ENCODE results near the gene DENND1A. TPM values are rescaled to one million over a fixed set of nuclear protein-coding genes. Genes with fewer than 3 reads are reported as not detected.

Gene DENND1A
- total RNA-seq, 4 donors from 2014 or later = 20.9 to 33.6 (median 23.7) TPM

DNA sequence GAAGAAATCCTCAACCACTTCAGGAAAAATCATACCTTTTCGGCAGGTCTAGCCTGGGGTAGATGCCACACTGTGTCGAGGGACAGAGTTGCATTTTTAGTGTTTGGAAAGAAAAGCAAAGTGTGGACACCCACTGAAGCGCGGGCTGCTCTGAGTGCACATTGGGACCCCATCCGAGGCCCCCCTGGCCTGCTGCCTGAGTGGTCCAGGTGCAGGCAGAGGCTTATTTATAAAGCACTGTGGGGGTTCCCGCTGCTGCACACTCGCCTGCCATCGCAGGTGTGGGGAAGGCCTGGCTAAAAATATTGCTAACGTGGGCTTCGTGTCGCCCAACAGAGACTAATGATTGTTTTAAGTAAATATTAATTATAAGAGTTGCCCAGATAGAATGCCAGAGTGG is 454.5 kb downstream of the DENND1A start:
- Histone ChIP-seq H3K4me1 (no peaks in the 10 kb centered on the region), H3K4me3 (no peak overlapping the region), H3K27me3 (no peaks in the 10 kb centered on the region), H3K27ac (no peak overlapping the region), H3K9me3 (no peaks in the 10 kb centered on the region), H3K36me3 (no peaks in the 10 kb centered on the region)
- no peak for TF ChIP-seq POLR2AphosphoS5 (IDR thresholded peaks at IDR 0.05)
- no peak for TF ChIP-seq EP300 (IDR thresholded peaks at IDR 0.05)
- no peak for TF ChIP-seq POLR2A (IDR thresholded peaks at IDR 0.05)
- TF ChIP-seq, protein P1, sequence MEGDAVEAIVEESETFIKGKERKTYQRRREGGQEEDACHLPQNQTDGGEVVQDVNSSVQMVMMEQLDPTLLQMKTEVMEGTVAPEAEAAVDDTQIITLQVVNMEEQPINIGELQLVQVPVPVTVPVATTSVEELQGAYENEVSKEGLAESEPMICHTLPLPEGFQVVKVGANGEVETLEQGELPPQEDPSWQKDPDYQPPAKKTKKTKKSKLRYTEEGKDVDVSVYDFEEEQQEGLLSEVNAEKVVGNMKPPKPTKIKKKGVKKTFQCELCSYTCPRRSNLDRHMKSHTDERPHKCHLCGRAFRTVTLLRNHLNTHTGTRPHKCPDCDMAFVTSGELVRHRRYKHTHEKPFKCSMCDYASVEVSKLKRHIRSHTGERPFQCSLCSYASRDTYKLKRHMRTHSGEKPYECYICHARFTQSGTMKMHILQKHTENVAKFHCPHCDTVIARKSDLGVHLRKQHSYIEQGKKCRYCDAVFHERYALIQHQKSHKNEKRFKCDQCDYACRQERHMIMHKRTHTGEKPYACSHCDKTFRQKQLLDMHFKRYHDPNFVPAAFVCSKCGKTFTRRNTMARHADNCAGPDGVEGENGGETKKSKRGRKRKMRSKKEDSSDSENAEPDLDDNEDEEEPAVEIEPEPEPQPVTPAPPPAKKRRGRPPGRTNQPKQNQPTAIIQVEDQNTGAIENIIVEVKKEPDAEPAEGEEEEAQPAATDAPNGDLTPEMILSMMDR (IDR thresholded peaks at IDR 0.05) = no peak
- no peak for ATAC-seq
- 95% methylated on average over 7 of the region's 11 CpGs; no CpG with 5 or more reads in 1 of the 2 donors for WGBS, 2 donors (ENCODE audit: low coverage in 1 of 2)

DNA sequence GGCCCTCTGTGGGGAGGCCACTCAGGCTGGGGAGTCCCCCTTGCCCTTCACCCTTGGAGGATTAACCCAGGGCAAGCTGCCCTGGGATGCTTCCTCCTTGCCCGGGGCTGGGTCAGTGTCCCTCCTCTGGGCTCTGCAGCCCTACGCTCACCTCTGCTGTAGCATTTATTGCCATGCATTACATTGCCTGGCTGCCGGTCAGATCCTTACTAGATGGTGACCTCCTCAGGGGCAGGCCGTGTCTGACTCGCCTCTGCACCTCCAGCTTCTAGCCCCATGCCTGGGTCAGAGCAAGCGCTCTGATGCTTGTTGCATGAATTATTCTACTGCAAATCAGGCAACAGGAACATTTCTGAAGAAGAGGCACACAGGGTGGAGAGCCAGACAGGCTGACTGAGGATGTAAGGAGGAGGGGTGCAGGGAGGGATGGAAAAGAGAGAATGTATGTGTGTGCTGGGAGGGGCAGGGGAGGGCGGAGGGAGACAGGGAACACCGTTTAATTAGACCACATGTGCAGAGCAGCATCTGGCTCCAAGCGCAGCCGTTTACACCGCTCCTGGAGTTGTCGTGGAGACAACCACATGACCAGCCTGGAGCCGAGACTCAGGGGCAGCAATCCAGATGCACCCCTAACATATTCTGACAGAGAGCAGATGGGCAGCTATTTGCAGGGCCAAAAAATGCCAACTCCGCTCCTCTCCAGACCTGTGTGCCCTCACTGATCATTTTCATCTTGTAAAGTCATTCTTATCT is 456.9 kb downstream of the DENND1A start:
- no peak for ATAC-seq
- H3K27ac ChIP-seq = no peak overlapping the region
- no peak for TF ChIP-seq POLR2AphosphoS5 (IDR thresholded peaks at IDR 0.05)
- TF ChIP-seq, protein P1 (IDR thresholded peaks at IDR 0.05) = no peak
- TF ChIP-seq EP300 (IDR thresholded peaks at IDR 0.05) = no peak
- H3K9me3 ChIP-seq = no peaks in the 10 kb centered on the region
- H3K36me3 ChIP-seq = no peaks in the 10 kb centered on the region
- no peaks in the 10 kb centered on the region for H3K27me3 ChIP-seq
- H3K4me3 ChIP-seq = no peak overlapping the region
- WGBS, 2 donors (ENCODE audit: low coverage in 1 of 2) = 78% methylated on average over 2 to 8 of the region's 14 CpGs
- no peaks in the 10 kb centered on the region for H3K4me1 ChIP-seq

- ATAC-seq = no peak
- no peaks in the 10 kb centered on the region for H3K9me3 ChIP-seq
- whole genome bisulfite sequencing, 2 donors (ENCODE audit: low coverage in 1 of 2) = 80 to 89% methylated on average over 5 to 9 of the region's 12 CpGs
- H3K36me3 ChIP-seq = no peaks in the 10 kb centered on the region
- H3K27me3 ChIP-seq = no peaks in the 10 kb centered on the region
- no peak overlapping the region for H3K4me3 ChIP-seq
- TF ChIP-seq POLR2AphosphoS5 (IDR thresholded peaks at IDR 0.05) = no peak
- TF ChIP-seq EP300 (IDR thresholded peaks at IDR 0.05) = no peak
- TF ChIP-seq, protein P1 (IDR thresholded peaks at IDR 0.05) = no peak
- TF ChIP-seq POLR2A (IDR thresholded peaks at IDR 0.05) = no peak
- H3K4me1 ChIP-seq = no peaks in the 10 kb centered on the region
- H3K27ac ChIP-seq = no peak overlapping the region
These were observed 457.9 kb downstream of the DENND1A start for GRCh38 chr9:123471843-123472570.

DNA sequence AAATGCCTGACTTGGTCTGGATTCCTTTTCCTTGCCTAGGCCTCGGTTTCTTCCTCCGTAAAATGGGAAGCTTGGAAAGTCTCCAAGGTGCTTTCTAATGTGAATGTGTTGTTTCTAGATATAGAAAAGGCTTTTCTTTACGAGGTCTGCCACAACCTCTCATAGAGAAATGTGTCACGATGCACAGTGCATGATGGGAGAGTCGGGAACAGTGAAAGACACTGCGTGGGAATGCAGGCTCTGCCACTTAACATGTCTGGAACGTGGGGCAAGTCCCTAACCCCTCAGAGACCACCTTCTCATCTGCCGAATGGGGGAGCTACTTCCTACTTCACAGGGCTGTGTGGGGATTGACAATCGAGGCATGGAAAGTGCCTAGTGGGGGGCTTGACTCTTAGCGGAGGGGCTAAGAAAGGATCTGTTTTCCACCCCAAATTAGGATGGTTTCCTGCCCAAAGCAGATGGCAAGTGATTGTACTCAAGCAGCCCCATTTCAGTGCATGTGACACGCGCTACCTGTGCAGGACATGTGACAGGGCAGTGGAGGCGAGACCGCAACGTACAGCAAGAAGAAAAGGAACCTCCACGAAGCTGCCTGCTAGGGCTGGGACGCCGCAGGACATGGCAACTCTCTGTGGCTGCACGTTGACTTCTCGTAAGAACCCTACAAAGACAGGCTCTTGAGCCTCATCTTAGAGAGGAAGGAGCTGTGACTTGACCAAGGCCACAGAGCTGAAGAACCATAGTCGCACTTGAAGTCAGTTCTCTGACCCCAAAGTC is 458.7 kb downstream of the DENND1A start:
- no peaks in the 10 kb centered on the region for H3K36me3 ChIP-seq
- no peaks in the 10 kb centered on the region for H3K4me1 ChIP-seq
- ATAC-seq = no peak
- WGBS, 2 donors (ENCODE audit: low coverage in 1 of 2) = 94 to 100% methylated on average over 1 to 14 of the region's 21 CpGs
- no peak overlapping the region for H3K27ac ChIP-seq
- no peak overlapping the region for H3K4me3 ChIP-seq
- no peaks in the 10 kb centered on the region for H3K9me3 ChIP-seq
- no peaks in the 10 kb centered on the region for H3K27me3 ChIP-seq
- TF ChIP-seq POLR2AphosphoS5 (IDR thresholded peaks at IDR 0.05) (no peak), EP300 (IDR thresholded peaks at IDR 0.05) (no peak), POLR2A (IDR thresholded peaks at IDR 0.05) (no peak)
- TF ChIP-seq, protein P1 (IDR thresholded peaks at IDR 0.05) = no peak
